SHP77 (cell line): Measurements from ENCODE around the gene TBATA.

ENCODE experiments used
- DNase-seq, 2 experiments: peaks; one replicate each; lab custom pipeline; 2025; lab: John Stamatoyannopoulos, UW

Gene TBATA

GRCh38 chr10:70761727-70762350, 23.3 kb downstream of the TBATA start:
- DNase-seq, result no peak

- DNase-seq, result no peak
Measured at GRCh38 chr10:70761031-70761601, 24.1 kb downstream of the TBATA start.

- no peak for DNase-seq
Measured at GRCh38 chr10:70760271-70760787, 24.8 kb downstream of the TBATA start.

GRCh38 chr10:70759781-70760180, 25.4 kb downstream of the TBATA start:
- DNase-seq, result no peak

GRCh38 chr10:70758757-70759514, 26.2 kb downstream of the TBATA start:
- no peak for DNase-seq

GRCh38 chr10:70757856-70758255, 27.3 kb downstream of the TBATA start:
- DNase-seq, result no peak

- no peak for DNase-seq
Measured at GRCh38 chr10:70756700-70757360, 28.3 kb downstream of the TBATA start.

GRCh38 chr10:70753841-70754621, 31.1 kb downstream of the TBATA start:
- DNase-seq, result no peak

- DNase-seq, result no peak
Measured at GRCh38 chr10:70753026-70753663, 32.0 kb downstream of the TBATA start.

GRCh38 chr10:70752571-70752970, 32.6 kb downstream of the TBATA start:
- DNase-seq, result no peak

GRCh38 chr10:70751991-70752390, 33.2 kb downstream of the TBATA start:
- no peak for DNase-seq

GRCh38 chr10:70751356-70751755, 33.8 kb downstream of the TBATA start:
- DNase-seq, result no peak

- no peak for DNase-seq
Measured at GRCh38 chr10:70750156-70750703, 34.9 kb downstream of the TBATA start.

- no peak for DNase-seq
Measured at GRCh38 chr10:70749756-70750155, 35.4 kb downstream of the TBATA start.

GRCh38 chr10:70748801-70749573, 36.2 kb downstream of the TBATA start:
- DNase-seq, result no peak

- no peak for DNase-seq
Measured at GRCh38 chr10:70748305-70748704, 36.9 kb downstream of the TBATA start.

- DNase-seq, result no peak
Measured at GRCh38 chr10:70747192-70747965, 37.8 kb downstream of the TBATA start.

GRCh38 chr10:70745555-70745954, 39.6 kb downstream of the TBATA start:
- no peak for DNase-seq

GRCh38 chr10:70744617-70745143, 40.5 kb downstream of the TBATA start:
- DNase-seq, result no peak
